GM10847 (cell line): ENCODE measurements around the gene ZNF304.

Experiments used
- POLR2A ChIP-seq: IDR thresholded peaks from 2 replicates; pipeline ENCODE4 v1.6.1; 2011; ENCODE audit not compliant: insufficient read length; ENCODE audit errors: extremely low read depth

ZNF304 gene

DNA sequence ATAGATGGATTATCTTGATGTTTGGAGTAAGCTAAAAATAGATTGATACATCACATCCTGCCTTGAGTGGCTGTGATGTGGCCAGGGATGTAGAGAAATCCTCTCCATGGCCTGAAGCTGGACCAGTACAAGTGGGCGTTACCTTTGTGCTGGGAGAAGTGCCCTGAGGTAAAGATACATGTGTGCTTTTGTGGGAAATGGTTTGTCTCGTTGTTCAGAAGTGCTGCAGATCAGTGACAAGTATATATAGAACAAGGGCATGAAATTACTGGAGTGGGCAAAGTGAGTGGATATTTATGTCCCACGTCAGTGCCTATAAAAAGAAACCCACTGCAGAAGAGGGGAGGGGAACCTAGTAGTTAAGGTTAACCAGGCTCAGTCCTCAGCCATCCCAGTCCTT is 12.2 kb upstream of the ZNF304 start:
- no peak for TF ChIP-seq POLR2A

GRCh38 chr19:57342582-57342981 is 8.5 kb upstream of the ZNF304 start:
- TF ChIP-seq POLR2A, result no peak

DNA sequence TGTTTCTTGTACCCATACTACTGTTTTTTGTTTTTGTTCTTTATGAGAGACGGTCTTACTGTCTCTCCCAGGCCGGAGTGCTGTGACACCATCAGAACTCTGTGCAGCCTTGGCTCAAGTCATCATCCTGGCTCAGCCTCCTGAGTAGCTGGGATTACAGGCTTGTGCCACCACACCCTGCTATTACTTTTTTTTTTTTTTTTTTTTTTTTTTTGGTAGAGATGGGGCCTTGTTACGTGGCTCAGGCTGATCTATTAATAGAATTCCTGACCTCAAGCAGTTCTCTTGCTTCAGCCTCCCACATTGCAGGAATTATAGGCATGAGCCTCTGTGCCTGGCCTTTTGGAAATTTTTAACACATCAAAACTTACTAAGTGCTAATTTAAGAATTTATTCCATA is 2.9 kb upstream of the ZNF304 start:
- no peak for TF ChIP-seq POLR2A

DNA sequence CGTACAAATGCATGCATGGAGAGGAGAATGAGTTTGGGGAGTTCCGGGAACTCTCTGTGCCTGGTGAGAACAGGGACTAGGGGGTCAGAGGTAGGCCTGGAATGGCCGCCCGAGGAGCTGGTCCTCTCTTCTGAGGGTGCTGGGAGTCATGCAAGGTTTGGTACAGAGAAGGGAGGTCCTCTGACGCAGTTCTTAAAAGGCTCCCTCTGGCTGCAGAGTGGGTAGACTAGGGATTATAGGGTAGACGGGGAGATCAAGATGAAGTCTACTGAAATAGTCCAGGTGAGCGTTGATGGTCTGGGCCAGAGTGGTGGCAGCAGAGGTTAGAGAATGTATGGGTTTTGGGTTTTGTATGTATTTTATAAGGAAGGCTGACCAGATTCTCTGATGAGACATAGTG is 796 bp downstream of the ZNF304 start:
- no peak for TF ChIP-seq POLR2A

- TF ChIP-seq POLR2A, result no peak
These were observed 4.8 kb downstream of the ZNF304 start for GRCh38 chr19:57355916-57356315.

- TF ChIP-seq POLR2A, result no peak
These were observed 6.3 kb downstream of the ZNF304 start for GRCh38 chr19:57357406-57357805.

- TF ChIP-seq POLR2A, result no peak
These were observed 8.2 kb downstream of the ZNF304 start for GRCh38 chr19:57359300-57359699.

- no peak for TF ChIP-seq POLR2A
These were observed 11.3 kb downstream of the ZNF304 start for GRCh38 chr19:57362419-57362818.

GRCh38 chr19:57362997-57363687 is 12.1 kb downstream of the ZNF304 start, which contains the start of the genes TRAPPC2B and ZNF547:
Gene TRAPPC2B (plus strand): TSS chr19:57363551. CDS start chr19:57364834, 1,283 bp downstream.
Gene ZNF547 (plus strand): TSS chr19:57363551. CDS start chr19:57368556, 5,005 bp downstream.
- peak; percentile 49 for TF ChIP-seq POLR2A

DNA sequence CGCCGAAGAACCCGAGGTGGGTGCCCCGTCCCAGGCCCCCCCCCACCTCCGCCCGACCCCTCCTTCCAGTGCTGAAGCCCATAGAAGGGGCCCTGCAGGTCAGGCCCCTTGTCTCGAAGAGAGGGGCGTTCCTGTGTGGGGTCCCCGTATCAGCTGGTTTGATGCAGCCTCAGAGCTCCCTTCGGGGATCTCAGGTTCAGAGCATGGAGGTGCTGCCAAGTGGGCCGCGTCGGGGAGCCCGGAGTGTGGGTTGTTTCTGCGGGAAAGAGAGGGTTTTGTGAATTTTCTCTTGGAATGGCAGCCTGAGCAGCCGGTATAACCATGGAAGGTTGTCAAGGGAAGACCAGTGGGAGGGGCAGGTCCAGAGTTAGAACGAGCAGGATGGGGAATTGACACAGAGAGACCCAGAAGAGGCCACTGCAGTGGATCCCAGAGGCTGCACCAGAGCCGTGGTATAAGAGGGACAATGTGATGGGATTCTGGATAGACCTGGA is 12.7 kb downstream of the ZNF304 start:
- no peak for TF ChIP-seq POLR2A

- TF ChIP-seq POLR2A, result no peak
These were observed 15.7 kb downstream of the ZNF304 start for GRCh38 chr19:57366776-57367175.

GRCh38 chr19:57374179-57374578 is 23.1 kb downstream of the ZNF304 start:
- no peak for TF ChIP-seq POLR2A

DNA sequence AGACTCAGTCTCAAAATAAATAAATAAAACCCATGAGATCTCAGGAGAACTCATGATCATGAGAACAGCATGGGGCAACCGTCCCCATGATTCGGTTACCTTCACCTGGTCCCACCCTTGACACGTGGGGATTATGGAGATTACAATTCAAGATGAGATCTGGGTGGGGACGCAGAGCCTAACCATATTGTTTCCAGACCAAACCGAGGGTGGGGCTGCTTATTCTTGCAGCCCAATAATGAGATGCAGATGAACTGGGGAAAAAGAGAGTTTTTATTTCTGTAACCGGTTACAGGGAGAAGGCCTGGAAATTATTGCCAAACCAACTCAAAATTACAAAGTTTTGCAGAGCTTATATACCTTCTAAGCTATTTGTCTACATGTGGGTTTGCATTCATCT is 25.1 kb downstream of the ZNF304 start:
- no peak for TF ChIP-seq POLR2A

DNA sequence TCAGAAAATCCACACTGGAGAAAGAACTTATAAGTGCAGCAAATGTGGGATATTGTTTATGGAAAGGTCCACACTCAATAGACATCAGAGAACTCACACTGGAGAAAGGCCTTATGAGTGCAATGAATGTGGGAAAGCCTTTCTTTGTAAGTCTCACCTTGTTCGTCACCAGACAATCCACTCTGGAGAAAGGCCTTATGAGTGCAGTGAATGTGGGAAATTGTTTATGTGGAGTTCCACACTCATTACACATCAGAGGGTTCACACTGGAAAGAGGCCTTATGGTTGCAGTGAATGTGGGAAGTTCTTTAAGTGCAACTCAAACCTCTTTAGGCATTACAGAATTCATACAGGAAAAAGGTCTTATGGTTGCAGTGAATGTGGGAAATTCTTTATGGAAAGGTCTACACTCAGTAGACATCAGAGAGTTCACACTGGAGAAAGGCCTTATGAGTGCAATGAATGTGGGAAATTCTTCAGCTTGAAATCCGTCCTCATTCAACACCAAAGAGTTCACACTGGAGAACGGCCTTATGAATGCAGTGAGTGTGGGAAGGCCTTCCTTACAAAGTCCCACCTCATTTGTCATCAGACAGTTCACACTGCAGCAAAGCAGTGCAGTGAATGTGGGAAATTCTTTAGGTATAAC is 26.6 kb downstream of the ZNF304 start:
- no peak for TF ChIP-seq POLR2A

GRCh38 chr19:57380923-57381322 is 29.9 kb downstream of the ZNF304 start:
- TF ChIP-seq POLR2A, result no peak

DNA sequence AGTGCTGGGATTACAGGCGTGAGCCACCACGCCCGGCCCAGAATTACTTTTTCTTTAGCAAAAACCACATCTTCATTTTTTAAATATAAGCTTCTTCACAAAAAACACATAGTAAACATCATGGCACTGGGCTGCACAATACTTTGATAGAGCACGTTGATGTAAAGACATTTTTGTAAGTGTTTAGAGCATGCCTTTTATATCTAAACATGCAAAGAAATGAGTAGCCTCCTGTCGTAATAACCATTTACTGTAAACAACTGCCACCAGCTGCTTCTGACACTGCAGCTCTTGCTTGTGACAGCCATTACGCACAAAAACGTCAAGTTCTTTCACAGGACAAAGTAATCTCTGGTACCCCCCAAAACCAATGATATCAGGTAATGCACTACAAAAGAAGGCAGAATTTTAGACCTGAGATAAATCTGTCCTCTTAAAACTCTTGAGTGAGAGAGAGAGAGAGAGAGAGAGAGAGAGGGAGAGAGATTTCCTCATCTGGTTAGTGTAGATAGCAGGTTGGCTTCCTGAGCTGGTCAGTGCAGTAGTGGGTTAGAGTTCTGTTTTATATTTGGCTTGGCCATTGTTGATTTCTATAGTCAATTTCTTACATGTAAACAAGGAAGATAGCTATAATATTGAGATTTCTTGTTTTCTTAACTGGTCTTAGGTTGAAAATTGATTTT is 31.9 kb downstream of the ZNF304 start:
- TF ChIP-seq POLR2A, result no peak
